K562 (cell line): ENCODE results near the gene SNX10. TPM values are rescaled to one million over a fixed set of nuclear protein-coding genes. Genes with fewer than 3 reads are reported as not detected.

Experiments
- ATAC-seq: fragments of 200-7000 bp; cut with Tn5 transposase; 3 replicates; pipeline ENCODE4 v1.9.1; 2020; ENCODE audit warnings: moderate library complexity
- BruUV-seq: library from RNA; stranded (reverse); fragments of 400-500 nt; replicated peaks from 2 replicates; lab custom pipeline; 2021; lab: Mats Ljungman, UMichigan
- CTCF ChIA-PET: fragments of 300-600 bp; formaldehyde crosslinking; extraction: SDS; loops from one replicate; lab custom pipeline; 2021; ENCODE audit warnings: low intra/inter-chr PET ratio; lab: Yijun Ruan, JAX
- POLR2A ChIA-PET: fragments of 300-600, 350-650 bp; sonication (Branson Sonifier 250); formaldehyde crosslinking; extraction: SDS; loops from one replicate; lab custom pipeline; 2021; ENCODE audit warnings: antibody characterized with exemption, inconsistent platforms; lab: Yijun Ruan, JAX
- DNase-seq, 4 experiments: peaks; one replicate each; pipeline versions ENCODE4 v3.0.0 to v3.0.0-alpha.2; 2011 to 2018; ENCODE audit warnings: low spot score in 3 of 4, mixed read lengths in 3 of 4; ENCODE audit errors: extremely low read depth in 1 of 4
- FAIRE-seq: peaks from 2 replicates; lab custom pipeline; 2011; peaks lifted over from hg19 to GRCh38; lab: Jason Lieb, UNC
- H2AFZ ChIP-seq: 2 replicates; pipeline ENCODE4 v1.6.0; 2011; ENCODE audit warnings: low read depth, low read length, control low read depth, inconsistent platforms
- H3K27ac ChIP-seq: fragments of 200-600 bp; 3 replicates; pipeline ENCODE4 v1.8.0; 2011; ENCODE audit warnings: low read depth, mild to moderate bottlenecking, control low read depth, inconsistent platforms, low read length, moderate library complexity, mixed read lengths; ENCODE audit errors: extremely low read depth
- H3K27me3 ChIP-seq, 2 experiments: fragments of 300-600 bp in 1 of 2; 2 replicates in 1 of 2; 3 replicates in 1 of 2; pipeline versions ENCODE4 v1.6.0 to v1.8.0; 2011; ENCODE audit warnings: inconsistent platforms in 2 of 2, low read length in 2 of 2, mild to moderate bottlenecking in 1 of 2, mixed read lengths in 1 of 2, moderate library complexity in 1 of 2; ENCODE audit not compliant: control insufficient read depth in 2 of 2, insufficient read depth in 2 of 2
- H3K36me3 ChIP-seq: fragments of 300-600 bp; 3 replicates; pipeline ENCODE4 v1.8.0; 2011; ENCODE audit warnings: mild to moderate bottlenecking, low read length, inconsistent platforms; ENCODE audit not compliant: control insufficient read depth, insufficient read depth
- H3K4me1 ChIP-seq, 2 experiments: fragments of 200-600 bp in 1 of 2; replicated peaks in 1 of 2; 2 replicates in 1 of 2; 3 replicates in 1 of 2; pipeline versions ENCODE4 v1.5.1 to v1.8.0; 2011; ENCODE audit warnings: inconsistent platforms in 2 of 2, low read length in 2 of 2, mild to moderate bottlenecking in 1 of 2, mixed read lengths in 1 of 2, moderate library complexity in 1 of 2; ENCODE audit not compliant: control insufficient read depth in 2 of 2, insufficient read depth in 2 of 2
- H3K4me2 ChIP-seq: 2 replicates; pipeline ENCODE4 v1.6.1; 2011; ENCODE audit warnings: low read length, control low read depth, inconsistent platforms, mixed read lengths; ENCODE audit not compliant: insufficient read depth
- H3K4me3 ChIP-seq: fragments of 200-600 bp; sonication (generic), shearing (Covaris generic); 2 replicates; pipeline ENCODE4 v1.5.1; 2016; ENCODE audit warnings: control low read depth, inconsistent platforms
- H3K79me2 ChIP-seq: fragments of 200-600 bp; 3 replicates; pipeline ENCODE4 v1.8.0; 2011; ENCODE audit warnings: low read length, inconsistent platforms; ENCODE audit not compliant: control insufficient read depth, insufficient read depth
- H3K9ac ChIP-seq, 2 experiments: 2 replicates each; pipeline versions ENCODE4 v1.6.0 to v1.6.1; 2011; ENCODE audit warnings: low read depth in 2 of 2, low read length in 2 of 2, control low read depth in 1 of 2, inconsistent platforms in 1 of 2, mild to moderate bottlenecking in 1 of 2, mixed read lengths in 1 of 2; ENCODE audit not compliant: insufficient read depth in 1 of 2
- H3K9me1 ChIP-seq: one replicate; pipeline ENCODE4 v1.6.0; 2011; ENCODE audit warnings: inconsistent platforms, mild to moderate bottlenecking, low read length, moderate library complexity; ENCODE audit not compliant: control insufficient read depth, insufficient read depth
- H3K9me3 ChIP-seq: replicated peaks from 2 replicates; pipeline ENCODE4 v1.5.1; 2011; ENCODE audit warnings: low read depth, low read length, inconsistent platforms; ENCODE audit not compliant: control insufficient read depth, insufficient read depth
- H4K20me1 ChIP-seq: replicated peaks from 2 replicates; pipeline ENCODE4 v1.6.1; 2011; ENCODE audit warnings: low read length, inconsistent platforms, mixed read lengths; ENCODE audit not compliant: control insufficient read depth, insufficient read depth
- HCFC1 ChIP-seq: IDR thresholded peaks from 2 replicates; pipeline ENCODE4 v1.6.1; 2012; ENCODE audit warnings: low read depth, low read length, improper control_type of control experiment
- HMBOX1 ChIP-seq: sonication (generic); IDR thresholded peaks from 2 replicates; pipeline ENCODE4 v1.6.1; 2016
- MCM2 ChIP-seq: fragments of 450-650 bp; IDR thresholded peaks from 2 replicates; pipeline ENCODE4 v1.6.1; 2017; ENCODE audit warnings: low read depth, mild to moderate bottlenecking
- PHTF2 ChIP-seq: fragments of 250-450 bp; sonication (Bioruptor Pico); IDR thresholded peaks from 2 replicates; pipeline ENCODE4 v1.5.0; 2021; ENCODE audit warnings: mild to moderate bottlenecking
- SETDB1 ChIP-seq: IDR thresholded peaks from one replicate; pipeline ENCODE4 v1.6.1; 2012; ENCODE audit warnings: low read length, control low read depth, inconsistent platforms
- ZNF507 ChIP-seq: conservative IDR thresholded peaks from 2 replicates; pipeline ENCODE4 v1.6.1; 2017; ENCODE audit warnings: missing genetic modification characterization, missing compliant biosample characterization
- ZNF609 ChIP-seq: sonication (generic); formaldehyde crosslinking; IDR thresholded peaks from 2 replicates; pipeline ENCODE4 v1.8.1; 2023; ENCODE audit warnings: missing genetic modification reagents, mild to moderate bottlenecking, borderline replicate concordance
- WGBS: fragments of 100-300 bp; shearing (Covaris generic); methylation state at CpG from one replicate; pipeline ENCODE4 v1.1.6; 2016; ENCODE audit warnings: low coverage, mixed read lengths; ENCODE audit not compliant: insufficient coverage; ENCODE audit errors: missing lambda C conversion rate; 5-methylcytosine and 5-hydroxymethylcytosine counted together
- in situ Hi-C: fragments of 300-500 bp; cut with MboI; formaldehyde crosslinking; loops from 4 replicates; pipeline ENCODE4 v1.15.0; 2018; ENCODE audit warnings: inconsistent platforms, mixed read lengths
- intact Hi-C: fragments of 100-400 bp; cut with micrococcal nuclease; formaldehyde crosslinking; loops from 2 replicates; pipeline ENCODE4 v1.14.2; 2022
- polyA plus RNA-seq, 8 experiments: library from polyadenylated mRNA; depleted of rRNA in 4 of 8; stranded (reverse) in 5 of 8; unstranded in 3 of 8; fragments of >200 nt; fragmentation: Nextera tagmentation in 2 of 8; fragmentation: Illumina TruSeq in 1 of 8; extraction: Ambion mirVana in 2 of 8; extraction: Trizol in 1 of 8; gene quantifications; 2 replicates each; pipeline versions ENCODE4 v1.2.1 to v1.2.3, GENCODE V29; 2011 to 2014; ENCODE audit warnings: inconsistent platforms in 1 of 8, missing spikeins in 1 of 8
- total RNA-seq, 7 experiments: library from RNA; depleted of rRNA in 6 of 7; stranded (reverse); fragments of >200 nt in 6 of 7; fragmentation: Illumina TruSeq in 2 of 7; extraction: Trizol in 2 of 7; gene quantifications; 2 replicates each; pipeline versions ENCODE4 v1.2.1 to v1.2.3, GENCODE V29; 2011 to 2021; ENCODE audit warnings: low replicate concordance in 1 of 7
- TF ChIP-seq, protein P1 (sequence below), 2 experiments: fragments of 450-650 bp in 1 of 2; sonication (generic) in 1 of 2; formaldehyde crosslinking; conservative IDR thresholded peaks; 2 replicates each; pipeline versions ENCODE4 v1.4.0 to v1.8.1; 2020 to 2022; ENCODE audit warnings: mild to moderate bottlenecking in 1 of 2, missing genetic modification reagents in 1 of 2
- TF ChIP-seq, protein P2 (sequence below): sonication (generic); formaldehyde crosslinking; IDR thresholded peaks from 2 replicates; pipeline ENCODE4 v1.8.0; 2023; ENCODE audit warnings: mild to moderate bottlenecking, missing genetic modification reagents

Gene SNX10
- total and polyA plus RNA-seq, 9 of the 15 experiments (the other 6 are each of a cell fraction or from before 2014, with no cell fraction given) = 6.9 to 16.5 (median 11.5) TPM

DNA sequence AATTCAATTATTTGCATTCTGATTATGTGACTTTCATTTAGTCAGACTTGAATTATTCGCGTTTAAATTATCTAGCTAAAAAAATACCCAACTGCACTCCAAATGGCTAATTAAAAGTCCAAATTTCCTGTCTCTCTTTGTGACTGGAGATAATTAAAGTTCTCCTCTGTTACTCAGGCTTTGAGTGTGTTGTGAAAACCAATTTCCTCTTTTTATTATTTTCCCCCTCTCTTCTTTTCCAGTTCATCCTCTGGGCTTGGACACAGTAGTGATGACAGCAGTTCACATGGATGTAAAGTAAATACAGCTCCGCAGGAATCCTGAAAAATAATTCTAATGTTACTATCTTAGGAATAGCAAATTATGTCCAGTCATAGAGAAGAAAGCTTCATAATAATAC, 80.6 kb downstream of the SNX10 start:
- H4K20me1 ChIP-seq = no peaks in the 10 kb centered on the region
- no peak for ATAC-seq
- peaks cover 0 to 9% of the 10 kb centered on the region in 2 experiments; a peak in 1 of 5 replicates for H3K4me1 ChIP-seq
- no peak overlapping the region for H3K9ac ChIP-seq
- H3K9me3 ChIP-seq = 0 out of 2 replicates have a peak, but pooled peaks cover 2% of the 10 kb centered on the region
- FAIRE-seq = no peak
- POLR2A ChIA-PET = no interaction called here
- no peak for DNase-seq
- H3K36me3 ChIP-seq = no peaks in the 10 kb centered on the region; the same call in 2 of the 3 replicates
- 41% methylated on average over 3 of the region's 3 CpGs for WGBS
- in situ Hi-C loops (no loop called here), intact Hi-C loops (no loop called here)
- H3K27ac ChIP-seq = no peak overlapping the region
- no peak overlapping the region for H3K4me2 ChIP-seq
- no peak overlapping the region for H3K4me3 ChIP-seq
- H3K9me1 ChIP-seq = no peaks in the 10 kb centered on the region
- no peak overlapping the region for H2AFZ ChIP-seq
- H3K79me2 ChIP-seq = no peaks in the 10 kb centered on the region
- H3K27me3 ChIP-seq = no peaks in the 10 kb centered on the region
- CTCF ChIA-PET = interaction anchor here (1.5 to 5.8 kb wide), 2 partner anchors 129 to 296 kb away, joined by 5 to 78 read pairs; no protein-coding TSS in a partner anchor
- BruUV-seq = no TSS peak
- no peak for TF ChIP-seq PHTF2 (CRISPR knock-in tag)
- no peak for TF ChIP-seq HCFC1
- TF ChIP-seq, protein P1, sequence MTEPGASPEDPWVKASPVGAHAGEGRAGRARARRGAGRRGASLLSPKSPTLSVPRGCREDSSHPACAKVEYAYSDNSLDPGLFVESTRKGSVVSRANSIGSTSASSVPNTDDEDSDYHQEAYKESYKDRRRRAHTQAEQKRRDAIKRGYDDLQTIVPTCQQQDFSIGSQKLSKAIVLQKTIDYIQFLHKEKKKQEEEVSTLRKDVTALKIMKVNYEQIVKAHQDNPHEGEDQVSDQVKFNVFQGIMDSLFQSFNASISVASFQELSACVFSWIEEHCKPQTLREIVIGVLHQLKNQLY (CRISPR knock-in tag; conservative IDR thresholded peaks at IDR 0.05) = no peak
- TF ChIP-seq, protein P2, sequence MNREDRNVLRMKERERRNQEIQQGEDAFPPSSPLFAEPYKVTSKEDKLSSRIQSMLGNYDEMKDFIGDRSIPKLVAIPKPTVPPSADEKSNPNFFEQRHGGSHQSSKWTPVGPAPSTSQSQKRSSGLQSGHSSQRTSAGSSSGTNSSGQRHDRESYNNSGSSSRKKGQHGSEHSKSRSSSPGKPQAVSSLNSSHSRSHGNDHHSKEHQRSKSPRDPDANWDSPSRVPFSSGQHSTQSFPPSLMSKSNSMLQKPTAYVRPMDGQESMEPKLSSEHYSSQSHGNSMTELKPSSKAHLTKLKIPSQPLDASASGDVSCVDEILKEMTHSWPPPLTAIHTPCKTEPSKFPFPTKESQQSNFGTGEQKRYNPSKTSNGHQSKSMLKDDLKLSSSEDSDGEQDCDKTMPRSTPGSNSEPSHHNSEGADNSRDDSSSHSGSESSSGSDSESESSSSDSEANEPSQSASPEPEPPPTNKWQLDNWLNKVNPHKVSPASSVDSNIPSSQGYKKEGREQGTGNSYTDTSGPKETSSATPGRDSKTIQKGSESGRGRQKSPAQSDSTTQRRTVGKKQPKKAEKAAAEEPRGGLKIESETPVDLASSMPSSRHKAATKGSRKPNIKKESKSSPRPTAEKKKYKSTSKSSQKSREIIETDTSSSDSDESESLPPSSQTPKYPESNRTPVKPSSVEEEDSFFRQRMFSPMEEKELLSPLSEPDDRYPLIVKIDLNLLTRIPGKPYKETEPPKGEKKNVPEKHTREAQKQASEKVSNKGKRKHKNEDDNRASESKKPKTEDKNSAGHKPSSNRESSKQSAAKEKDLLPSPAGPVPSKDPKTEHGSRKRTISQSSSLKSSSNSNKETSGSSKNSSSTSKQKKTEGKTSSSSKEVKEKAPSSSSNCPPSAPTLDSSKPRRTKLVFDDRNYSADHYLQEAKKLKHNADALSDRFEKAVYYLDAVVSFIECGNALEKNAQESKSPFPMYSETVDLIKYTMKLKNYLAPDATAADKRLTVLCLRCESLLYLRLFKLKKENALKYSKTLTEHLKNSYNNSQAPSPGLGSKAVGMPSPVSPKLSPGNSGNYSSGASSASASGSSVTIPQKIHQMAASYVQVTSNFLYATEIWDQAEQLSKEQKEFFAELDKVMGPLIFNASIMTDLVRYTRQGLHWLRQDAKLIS = no peak
- TF ChIP-seq SETDB1 = no peak
- no peak for TF ChIP-seq ZNF507 (tag)
- TF ChIP-seq ZNF609 (CRISPR knock-in tag) = no peak
- no peak for TF ChIP-seq HMBOX1
- TF ChIP-seq MCM2 = no peak
